ENCODE measurements around the gene RPS3. TPM values are rescaled to one million over a fixed set of nuclear protein-coding genes. Genes with fewer than 3 reads are reported as not detected.

RPS3 gene
- total and polyA plus RNA-seq, 9 of the 15 experiments (the other 6 are each of a cell fraction or from before 2014, with no cell fraction given) = 2,700 to 5,771 (median 3,679) TPM

- TF ChIP-seq ZBTB2 (IDR thresholded peaks at IDR 0.05) = peak; percentile 97
- no peak for TF ChIP-seq ZNF277 (CRISPR knock-in tag; IDR thresholded peaks at IDR 0.05; ENCODE audit: borderline replicate concordance)
- peak; percentile 81 for TF ChIP-seq EGR1 (conservative IDR thresholded peaks at IDR 0.05)
- peak; percentile 90 for TF ChIP-seq CHD1 (IDR thresholded peaks at IDR 0.05; ENCODE audit: low read length)
- TF ChIP-seq ZNF232 (CRISPR knock-in tag; IDR thresholded peaks at IDR 0.05) = no peak; the same call in 1 of the 2 replicates
- peak; percentile 77; the same call in 1 of the 2 replicates for TF ChIP-seq THAP12 (CRISPR knock-in tag; IDR thresholded peaks at IDR 0.05)
- TF ChIP-seq STAT6 (CRISPR knock-in tag; IDR thresholded peaks at IDR 0.05) = peak; percentile 77; the same call in 1 of the 2 replicates
- peak; percentile 84 for TF ChIP-seq ZBTB17 (CRISPR knock-in tag; IDR thresholded peaks at IDR 0.05)
- peak in 1 of 2 experiments; percentile 93; a peak in 2 of 4 replicates for TF ChIP-seq HDAC1 (IDR thresholded peaks at IDR 0.05)
- no peak for TF ChIP-seq PYGO2 (tag; IDR thresholded peaks at IDR 0.05)
- TF ChIP-seq C11orf30 (IDR thresholded peaks at IDR 0.05; ENCODE audit: low read depth) = peak; percentile 78
- no peak for TF ChIP-seq LEF1 (IDR thresholded peaks at IDR 0.05)
- TF ChIP-seq FOSL1 (tag; conservative IDR thresholded peaks at IDR 0.05) = peak; percentile 50; the same call in 1 of the 2 replicates
- no peak for TF ChIP-seq CHD2 (IDR thresholded peaks at IDR 0.05; ENCODE audit: low read depth, low read length)
- TF ChIP-seq SIN3A (IDR thresholded peaks at IDR 0.05; ENCODE audit: borderline replicate concordance in 2 of 2, control insufficient read depth in 1 of 2, low read depth in 2 of 2, low read length in 2 of 2) = peak; percentile 57 to 69; a peak in 3 of 4 replicates
- TF ChIP-seq NCOA4 (IDR thresholded peaks at IDR 0.05; ENCODE audit: partially characterized antibody) = peak; percentile 13
- TF ChIP-seq ZNF274 (IDR thresholded peaks at IDR 0.05; ENCODE audit: borderline replicate concordance, low read depth, low read length) = no peak
- TF ChIP-seq PRMT5 (CRISPR knock-in tag; IDR thresholded peaks at IDR 0.05) = 0 out of 2 replicates have a peak, but pooled peaks have one; percentile 66
- TF ChIP-seq ZNF780A (CRISPR knock-in tag; IDR thresholded peaks at IDR 0.05) = no peak
- TF ChIP-seq ZBED1 (IDR thresholded peaks at IDR 0.05) = no peak
- 0 out of 2 replicates have a peak, but pooled peaks have one; percentile 36 for TF ChIP-seq ERF (CRISPR knock-in tag; IDR thresholded peaks at IDR 0.05)
These were observed at the start of gene RPS3 (continued) for GRCh38 chr11:75399344-75400145.

Data from K562 (cell line).